K562 (cell line): ENCODE results near the gene NMRK1. TPM values are rescaled to one million over a fixed set of nuclear protein-coding genes. Genes with fewer than 3 reads are reported as not detected.

Source experiments
- CBFB ChIP-seq: sonication (generic); formaldehyde crosslinking; IDR thresholded peaks from 2 replicates; pipeline ENCODE4 v1.4.0; 2020; ENCODE audit warnings: mild to moderate bottlenecking, missing genetic modification reagents
- CCAR2 ChIP-seq: fragments of 200-400 bp; formaldehyde crosslinking; IDR thresholded peaks from 2 replicates; pipeline ENCODE4 v1.6.1; 2017; ENCODE audit warnings: mild to moderate bottlenecking, low read depth, low read length
- CHD2 ChIP-seq: IDR thresholded peaks from 2 replicates; pipeline ENCODE4 v1.6.1; 2011; ENCODE audit warnings: low read depth, low read length
- E2F3 ChIP-seq: fragments of 250-450 bp; sonication (Bioruptor Pico); IDR thresholded peaks from 2 replicates; pipeline ENCODE4 v1.4.0; 2020; ENCODE audit warnings: mild to moderate bottlenecking
- FOXA1 ChIP-seq: fragments of 450-650 bp; IDR thresholded peaks from 2 replicates; pipeline ENCODE4 v1.6.1; 2016; ENCODE audit warnings: mild to moderate bottlenecking, borderline replicate concordance
- LCOR ChIP-seq: sonication (generic); formaldehyde crosslinking; IDR thresholded peaks from 2 replicates; pipeline ENCODE4 v1.8.0; 2022; ENCODE audit warnings: mild to moderate bottlenecking, missing genetic modification reagents
- MAFF ChIP-seq: IDR thresholded peaks from 2 replicates; pipeline ENCODE4 v1.6.1; 2012; ENCODE audit warnings: low read length, improper control_type of control experiment
- MBD2 ChIP-seq: sonication (generic); IDR thresholded peaks from 2 replicates; pipeline ENCODE4 v1.6.1; 2016; ENCODE audit warnings: low read depth, borderline replicate concordance
- NFATC3 ChIP-seq: fragments of 450-650 bp; IDR thresholded peaks from 2 replicates; pipeline ENCODE4 v1.6.1; 2017; ENCODE audit warnings: mild to moderate bottlenecking
- PYGO2 ChIP-seq: fragments of 450-650 bp; IDR thresholded peaks from 2 replicates; pipeline ENCODE4 v1.6.1; 2016; ENCODE audit warnings: mild to moderate bottlenecking, missing genetic modification characterization, moderate library complexity, missing compliant biosample characterization
- RBFOX2 ChIP-seq: fragments of 200-400 bp; formaldehyde crosslinking; IDR thresholded peaks from 2 replicates; pipeline ENCODE4 v1.6.1; 2017; ENCODE audit warnings: low read depth, mild to moderate bottlenecking, low read length, moderate library complexity
- YY1 ChIP-seq, 3 experiments: IDR thresholded peaks; 2 replicates each; pipeline ENCODE4 v1.6.1; 2011; ENCODE audit warnings: low read length in 2 of 3, mild to moderate bottlenecking in 2 of 3, moderate library complexity in 2 of 3, borderline replicate concordance in 1 of 3, control low read depth in 1 of 3, low read depth in 1 of 3; ENCODE audit not compliant: insufficient read depth in 3 of 3, insufficient replicate concordance in 2 of 3, control insufficient read depth in 1 of 3, insufficient read length in 1 of 3; ENCODE audit errors: extremely low read depth in 1 of 3
- ZNF217 ChIP-seq: sonication (generic); formaldehyde crosslinking; IDR thresholded peaks from 2 replicates; pipeline ENCODE4 v1.8.0; 2022; ENCODE audit warnings: mild to moderate bottlenecking, missing genetic modification reagents
- ZSCAN32 ChIP-seq: fragments of 450-650 bp; formaldehyde crosslinking; IDR thresholded peaks from 2 replicates; pipeline ENCODE4 v1.4.0; 2020; ENCODE audit warnings: mild to moderate bottlenecking, moderate library complexity
- polyA plus RNA-seq, 8 experiments: library from polyadenylated mRNA; depleted of rRNA in 4 of 8; stranded (reverse) in 5 of 8; unstranded in 3 of 8; fragments of >200 nt; fragmentation: Nextera tagmentation in 2 of 8; fragmentation: Illumina TruSeq in 1 of 8; extraction: Ambion mirVana in 2 of 8; extraction: Trizol in 1 of 8; gene quantifications; 2 replicates each; pipeline versions ENCODE4 v1.2.1 to v1.2.3, GENCODE V29; 2011 to 2014; ENCODE audit warnings: inconsistent platforms in 1 of 8, missing spikeins in 1 of 8
- total RNA-seq, 7 experiments: library from RNA; depleted of rRNA in 6 of 7; stranded (reverse); fragments of >200 nt in 6 of 7; fragmentation: Illumina TruSeq in 2 of 7; extraction: Trizol in 2 of 7; gene quantifications; 2 replicates each; pipeline versions ENCODE4 v1.2.1 to v1.2.3, GENCODE V29; 2011 to 2021; ENCODE audit warnings: low replicate concordance in 1 of 7
- TF ChIP-seq, protein P1 (sequence below): sonication (generic); formaldehyde crosslinking; IDR thresholded peaks from 2 replicates; pipeline ENCODE4 v1.8.0; 2023; ENCODE audit warnings: mild to moderate bottlenecking, missing genetic modification reagents
- TF ChIP-seq, protein P2 (sequence below): fragments of 450-650 bp; formaldehyde crosslinking; IDR thresholded peaks from 2 replicates; pipeline ENCODE4 v1.4.0; 2022; ENCODE audit warnings: mild to moderate bottlenecking, moderate library complexity
- TF ChIP-seq, protein P3 (sequence below): sonication (generic); formaldehyde crosslinking; IDR thresholded peaks from 2 replicates; pipeline ENCODE4 v1.8.0; 2022; ENCODE audit warnings: mild to moderate bottlenecking, missing genetic modification reagents
- TF ChIP-seq, protein P4 (sequence below): fragments of 250-450 bp; sonication (Bioruptor Pico); IDR thresholded peaks from 2 replicates; pipeline ENCODE4 v1.6.1; 2021; ENCODE audit warnings: mild to moderate bottlenecking

NMRK1 gene
- total and polyA plus RNA-seq, 9 of the 15 experiments (the other 6 are each of a cell fraction or from before 2014, with no cell fraction given), result 1.1 to 3.5 (median 1.7) TPM

DNA sequence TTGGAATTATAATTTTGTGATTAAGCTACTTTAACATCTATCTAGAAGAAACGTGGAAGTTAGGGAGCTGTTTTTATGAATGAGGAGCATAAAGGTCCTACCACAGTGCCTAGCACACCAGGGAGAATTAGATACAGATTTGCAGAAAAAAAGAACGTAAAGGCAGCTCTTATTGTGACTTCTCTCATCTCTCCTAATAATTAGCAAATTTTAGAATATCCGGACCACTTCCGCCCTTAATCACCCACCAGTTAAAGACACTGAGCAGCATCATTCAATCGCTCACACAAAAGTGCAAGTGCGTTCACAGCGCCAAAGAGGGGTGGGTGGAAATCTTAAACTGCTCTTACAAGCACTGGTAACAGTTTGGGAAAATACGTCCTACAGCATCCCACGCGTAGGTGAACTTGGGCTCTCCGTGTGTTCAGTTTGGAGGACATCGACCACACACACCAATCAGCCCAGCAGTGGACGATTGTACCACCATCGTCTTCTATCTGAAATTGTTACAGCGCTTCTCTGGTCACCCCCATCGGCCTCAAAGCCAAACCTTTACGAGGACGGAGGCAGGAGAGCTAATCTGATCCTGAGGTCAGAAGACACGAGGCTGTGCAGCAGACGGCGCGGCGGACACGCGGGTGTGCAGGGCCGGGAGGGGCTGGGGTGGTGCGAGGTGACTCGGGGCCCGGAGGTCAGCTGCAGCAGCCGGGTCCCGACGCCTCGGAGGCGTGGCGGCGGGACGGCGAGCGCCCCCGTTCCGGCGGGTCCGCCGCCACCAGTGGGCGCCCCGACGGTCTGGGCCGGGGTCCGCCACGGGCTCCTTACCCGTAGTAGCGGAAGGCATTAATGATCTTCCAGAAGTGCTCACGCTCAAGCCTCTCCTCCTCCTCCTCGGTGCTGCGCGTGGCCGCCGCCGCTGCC lies 60.5 kb downstream of the NMRK1 start (continued):
- TF ChIP-seq, protein P1, sequence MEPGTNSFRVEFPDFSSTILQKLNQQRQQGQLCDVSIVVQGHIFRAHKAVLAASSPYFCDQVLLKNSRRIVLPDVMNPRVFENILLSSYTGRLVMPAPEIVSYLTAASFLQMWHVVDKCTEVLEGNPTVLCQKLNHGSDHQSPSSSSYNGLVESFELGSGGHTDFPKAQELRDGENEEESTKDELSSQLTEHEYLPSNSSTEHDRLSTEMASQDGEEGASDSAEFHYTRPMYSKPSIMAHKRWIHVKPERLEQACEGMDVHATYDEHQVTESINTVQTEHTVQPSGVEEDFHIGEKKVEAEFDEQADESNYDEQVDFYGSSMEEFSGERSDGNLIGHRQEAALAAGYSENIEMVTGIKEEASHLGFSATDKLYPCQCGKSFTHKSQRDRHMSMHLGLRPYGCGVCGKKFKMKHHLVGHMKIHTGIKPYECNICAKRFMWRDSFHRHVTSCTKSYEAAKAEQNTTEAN (CRISPR knock-in tag), result 0 out of 2 replicates have a peak, but pooled peaks have one; percentile 31
- TF ChIP-seq, protein P2, sequence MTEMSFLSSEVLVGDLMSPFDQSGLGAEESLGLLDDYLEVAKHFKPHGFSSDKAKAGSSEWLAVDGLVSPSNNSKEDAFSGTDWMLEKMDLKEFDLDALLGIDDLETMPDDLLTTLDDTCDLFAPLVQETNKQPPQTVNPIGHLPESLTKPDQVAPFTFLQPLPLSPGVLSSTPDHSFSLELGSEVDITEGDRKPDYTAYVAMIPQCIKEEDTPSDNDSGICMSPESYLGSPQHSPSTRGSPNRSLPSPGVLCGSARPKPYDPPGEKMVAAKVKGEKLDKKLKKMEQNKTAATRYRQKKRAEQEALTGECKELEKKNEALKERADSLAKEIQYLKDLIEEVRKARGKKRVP (CRISPR knock-in tag), result no peak
- TF ChIP-seq LCOR (CRISPR knock-in tag) (0 out of 2 replicates have a peak, but pooled peaks have one; percentile 37), ZSCAN32 (CRISPR knock-in tag) (no peak), MBD2 (no peak), E2F3 (CRISPR knock-in tag) (no peak), YY1 (IDR thresholded peaks at IDR 0.05; ENCODE audit: borderline replicate concordance in 1 of 3, control insufficient read depth in 1 of 3, extremely low read depth in 1 of 3, insufficient read depth in 3 of 3, insufficient read length in 1 of 3, insufficient replicate concordance in 2 of 3, low read depth in 1 of 3, low read length in 2 of 3) (peak in 1 of 3 experiments; percentile 53), PYGO2 (no peak), CCAR2 (no peak), NFATC3 (no peak), MAFF (no peak), CBFB (no peak), RBFOX2 (no peak), CHD2 (no peak), ZNF217 (0 out of 2 replicates have a peak, but pooled peaks have one; percentile 50), FOXA1 (no peak)
- TF ChIP-seq, protein P3, sequence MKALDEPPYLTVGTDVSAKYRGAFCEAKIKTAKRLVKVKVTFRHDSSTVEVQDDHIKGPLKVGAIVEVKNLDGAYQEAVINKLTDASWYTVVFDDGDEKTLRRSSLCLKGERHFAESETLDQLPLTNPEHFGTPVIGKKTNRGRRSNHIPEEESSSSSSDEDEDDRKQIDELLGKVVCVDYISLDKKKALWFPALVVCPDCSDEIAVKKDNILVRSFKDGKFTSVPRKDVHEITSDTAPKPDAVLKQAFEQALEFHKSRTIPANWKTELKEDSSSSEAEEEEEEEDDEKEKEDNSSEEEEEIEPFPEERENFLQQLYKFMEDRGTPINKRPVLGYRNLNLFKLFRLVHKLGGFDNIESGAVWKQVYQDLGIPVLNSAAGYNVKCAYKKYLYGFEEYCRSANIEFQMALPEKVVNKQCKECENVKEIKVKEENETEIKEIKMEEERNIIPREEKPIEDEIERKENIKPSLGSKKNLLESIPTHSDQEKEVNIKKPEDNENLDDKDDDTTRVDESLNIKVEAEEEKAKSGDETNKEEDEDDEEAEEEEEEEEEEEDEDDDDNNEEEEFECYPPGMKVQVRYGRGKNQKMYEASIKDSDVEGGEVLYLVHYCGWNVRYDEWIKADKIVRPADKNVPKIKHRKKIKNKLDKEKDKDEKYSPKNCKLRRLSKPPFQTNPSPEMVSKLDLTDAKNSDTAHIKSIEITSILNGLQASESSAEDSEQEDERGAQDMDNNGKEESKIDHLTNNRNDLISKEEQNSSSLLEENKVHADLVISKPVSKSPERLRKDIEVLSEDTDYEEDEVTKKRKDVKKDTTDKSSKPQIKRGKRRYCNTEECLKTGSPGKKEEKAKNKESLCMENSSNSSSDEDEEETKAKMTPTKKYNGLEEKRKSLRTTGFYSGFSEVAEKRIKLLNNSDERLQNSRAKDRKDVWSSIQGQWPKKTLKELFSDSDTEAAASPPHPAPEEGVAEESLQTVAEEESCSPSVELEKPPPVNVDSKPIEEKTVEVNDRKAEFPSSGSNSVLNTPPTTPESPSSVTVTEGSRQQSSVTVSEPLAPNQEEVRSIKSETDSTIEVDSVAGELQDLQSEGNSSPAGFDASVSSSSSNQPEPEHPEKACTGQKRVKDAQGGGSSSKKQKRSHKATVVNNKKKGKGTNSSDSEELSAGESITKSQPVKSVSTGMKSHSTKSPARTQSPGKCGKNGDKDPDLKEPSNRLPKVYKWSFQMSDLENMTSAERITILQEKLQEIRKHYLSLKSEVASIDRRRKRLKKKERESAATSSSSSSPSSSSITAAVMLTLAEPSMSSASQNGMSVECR (CRISPR knock-in tag), result peak; percentile 79
- TF ChIP-seq, protein P4, sequence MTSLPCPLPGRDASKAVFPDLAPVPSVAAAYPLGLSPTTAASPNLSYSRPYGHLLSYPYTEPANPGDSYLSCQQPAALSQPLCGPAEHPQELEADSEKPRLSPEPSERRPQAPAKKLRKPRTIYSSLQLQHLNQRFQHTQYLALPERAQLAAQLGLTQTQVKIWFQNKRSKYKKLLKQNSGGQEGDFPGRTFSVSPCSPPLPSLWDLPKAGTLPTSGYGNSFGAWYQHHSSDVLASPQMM (CRISPR knock-in tag), result no peak
